Stimulated activated CD4-positive, alpha-beta T cell treated with anti-CD3 and anti-CD28 coated beads, Interleukin-1b, Interleukin-23, amount 100 ng/mL, for 24 hours (primary cell): Measurements from ENCODE around the gene ADGRG7.
"Not testable (repeated sequence)": the region's sequence is repeated elsewhere in the genome, so short reads cannot be mapped to it uniquely, and the experiment has no call there.

Experiments used
- DNase-seq, 4 experiments: peaks; one replicate each; pipeline ENCODE4 v3.0.0-alpha.2; 2020; ENCODE audit warnings: low read depth in 4 of 4, low spot score in 1 of 4

The ADGRG7 gene, protein sequence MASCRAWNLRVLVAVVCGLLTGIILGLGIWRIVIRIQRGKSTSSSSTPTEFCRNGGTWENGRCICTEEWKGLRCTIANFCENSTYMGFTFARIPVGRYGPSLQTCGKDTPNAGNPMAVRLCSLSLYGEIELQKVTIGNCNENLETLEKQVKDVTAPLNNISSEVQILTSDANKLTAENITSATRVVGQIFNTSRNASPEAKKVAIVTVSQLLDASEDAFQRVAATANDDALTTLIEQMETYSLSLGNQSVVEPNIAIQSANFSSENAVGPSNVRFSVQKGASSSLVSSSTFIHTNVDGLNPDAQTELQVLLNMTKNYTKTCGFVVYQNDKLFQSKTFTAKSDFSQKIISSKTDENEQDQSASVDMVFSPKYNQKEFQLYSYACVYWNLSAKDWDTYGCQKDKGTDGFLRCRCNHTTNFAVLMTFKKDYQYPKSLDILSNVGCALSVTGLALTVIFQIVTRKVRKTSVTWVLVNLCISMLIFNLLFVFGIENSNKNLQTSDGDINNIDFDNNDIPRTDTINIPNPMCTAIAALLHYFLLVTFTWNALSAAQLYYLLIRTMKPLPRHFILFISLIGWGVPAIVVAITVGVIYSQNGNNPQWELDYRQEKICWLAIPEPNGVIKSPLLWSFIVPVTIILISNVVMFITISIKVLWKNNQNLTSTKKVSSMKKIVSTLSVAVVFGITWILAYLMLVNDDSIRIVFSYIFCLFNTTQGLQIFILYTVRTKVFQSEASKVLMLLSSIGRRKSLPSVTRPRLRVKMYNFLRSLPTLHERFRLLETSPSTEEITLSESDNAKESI

DNA sequence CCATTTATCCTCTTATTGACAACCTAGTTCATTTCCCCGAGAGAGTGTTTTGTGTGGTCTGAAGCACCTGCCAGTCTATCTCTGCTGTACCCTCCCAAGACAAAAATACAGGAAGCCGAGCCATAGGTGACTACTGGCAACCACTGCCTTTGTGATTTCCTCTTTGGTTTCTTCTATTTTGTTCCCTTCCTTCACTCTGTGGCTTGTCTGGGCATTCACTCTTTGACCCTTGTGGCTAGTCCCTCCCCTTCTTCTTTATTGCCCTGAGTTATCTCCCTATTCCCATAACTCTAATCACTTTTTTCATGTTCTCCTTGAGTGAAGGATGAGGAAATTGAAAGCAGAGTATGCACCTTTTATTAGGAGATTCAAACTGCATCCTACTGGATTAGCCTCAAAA, at the start of gene ADGRG7:
Gene ADGRG7 (plus strand): TSS at position 297 of the 400 bp plus-strand sequence. CDS start 256 bp downstream, outside the sequence.
- no peak for DNase-seq

DNA sequence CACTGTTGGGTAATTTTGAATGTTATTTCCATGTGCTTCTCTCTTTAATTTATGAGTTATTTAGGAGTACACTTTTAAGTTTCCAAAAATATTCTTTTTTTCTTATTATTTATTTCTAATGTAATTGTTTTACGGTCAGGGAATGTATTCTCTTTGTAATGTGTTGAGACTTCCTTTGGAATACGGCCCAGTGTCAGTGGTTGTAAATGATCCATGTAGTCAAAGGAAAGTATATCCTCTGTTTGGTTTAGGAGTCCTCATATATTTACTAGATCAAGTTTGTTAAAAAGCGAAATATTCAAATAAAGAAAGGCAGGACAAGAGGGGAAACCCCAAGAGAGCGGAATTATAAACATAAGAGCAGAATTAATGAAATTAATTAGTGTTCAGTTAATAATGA, 49.0 kb upstream of the ADGRG7 start:
- DNase-seq = no peak

DNA sequence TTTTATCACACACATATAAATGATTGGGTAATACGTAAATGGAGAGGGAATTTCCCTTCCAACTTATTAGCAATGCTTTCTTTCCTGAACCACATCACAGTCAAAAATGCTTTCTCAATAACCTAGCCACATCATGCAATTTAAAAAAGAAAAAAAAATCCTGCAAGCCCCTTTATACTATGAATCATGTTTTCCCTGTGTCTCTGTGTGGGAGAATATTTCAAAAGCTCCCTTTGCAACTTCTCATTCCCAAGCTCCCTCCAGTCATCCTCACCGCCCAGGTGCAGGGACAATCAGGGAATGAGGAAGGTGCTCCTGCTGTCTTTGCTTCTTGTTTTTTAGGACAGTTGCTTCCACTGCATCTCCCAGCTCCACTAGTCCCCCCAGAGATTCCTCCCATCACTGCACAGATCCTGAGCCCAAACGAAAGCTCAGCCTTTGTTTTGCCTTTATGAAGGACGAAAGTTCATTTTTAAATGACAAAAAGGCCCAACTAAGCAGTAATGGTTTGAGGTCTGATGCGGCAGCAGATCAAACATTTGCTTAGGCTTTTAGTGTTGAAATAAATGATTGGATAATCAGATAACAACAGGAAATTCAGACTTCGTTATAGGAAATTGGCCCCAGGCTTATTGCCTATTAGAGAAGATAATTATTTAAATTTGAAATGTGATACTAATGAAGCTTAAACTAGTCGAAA, 47.8 kb upstream of the ADGRG7 start:
- no peak for DNase-seq

DNA sequence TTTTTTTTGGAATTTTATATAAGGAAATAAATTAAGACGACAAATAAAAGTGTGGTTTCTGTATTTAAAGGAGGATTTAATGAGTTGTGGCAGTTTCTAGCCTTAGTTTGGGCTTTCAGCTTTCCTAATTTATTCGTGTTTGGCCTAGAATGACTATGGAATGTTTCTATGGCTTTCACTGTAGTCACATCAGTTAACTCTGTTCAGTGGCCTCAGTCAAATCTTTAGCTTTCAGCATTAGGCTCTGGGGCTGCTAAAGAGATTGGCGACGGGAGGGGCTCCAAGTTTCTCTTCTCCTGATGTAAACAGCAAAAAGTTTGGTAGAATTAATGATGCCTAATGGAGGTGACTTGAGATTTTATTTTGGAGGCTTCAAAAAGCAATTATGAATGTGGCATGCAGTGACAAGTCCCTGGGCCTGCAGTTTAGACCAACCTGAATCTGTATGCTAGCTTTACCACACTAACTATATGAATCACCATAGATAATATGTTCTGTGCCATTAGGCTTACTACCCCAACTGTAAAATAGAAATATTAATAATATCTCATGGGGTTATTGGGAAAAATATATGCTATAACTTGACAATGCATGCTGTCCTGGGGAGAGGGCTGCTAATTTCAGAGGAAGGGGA, 47.1 kb upstream of the ADGRG7 start:
- no peak for DNase-seq

DNA sequence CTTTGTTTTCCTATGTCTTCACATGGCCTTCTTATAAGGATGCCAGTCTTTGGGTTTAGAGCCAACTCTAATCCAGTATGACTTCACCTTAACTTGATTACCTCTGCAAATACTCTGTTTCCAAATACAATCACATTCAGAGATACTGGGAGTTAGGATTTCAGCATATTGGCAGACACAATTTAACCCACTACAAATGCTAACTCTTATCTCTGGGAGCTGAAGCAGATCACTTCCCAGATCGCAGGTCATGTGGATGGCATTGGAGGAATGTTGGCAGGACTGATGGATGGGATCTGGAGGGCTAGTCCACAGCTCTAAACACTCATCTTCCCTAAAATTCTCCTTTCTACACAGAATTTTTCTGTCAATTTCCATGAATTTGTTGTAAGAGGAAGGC, 46.2 kb upstream of the ADGRG7 start:
- DNase-seq = no peak

DNA sequence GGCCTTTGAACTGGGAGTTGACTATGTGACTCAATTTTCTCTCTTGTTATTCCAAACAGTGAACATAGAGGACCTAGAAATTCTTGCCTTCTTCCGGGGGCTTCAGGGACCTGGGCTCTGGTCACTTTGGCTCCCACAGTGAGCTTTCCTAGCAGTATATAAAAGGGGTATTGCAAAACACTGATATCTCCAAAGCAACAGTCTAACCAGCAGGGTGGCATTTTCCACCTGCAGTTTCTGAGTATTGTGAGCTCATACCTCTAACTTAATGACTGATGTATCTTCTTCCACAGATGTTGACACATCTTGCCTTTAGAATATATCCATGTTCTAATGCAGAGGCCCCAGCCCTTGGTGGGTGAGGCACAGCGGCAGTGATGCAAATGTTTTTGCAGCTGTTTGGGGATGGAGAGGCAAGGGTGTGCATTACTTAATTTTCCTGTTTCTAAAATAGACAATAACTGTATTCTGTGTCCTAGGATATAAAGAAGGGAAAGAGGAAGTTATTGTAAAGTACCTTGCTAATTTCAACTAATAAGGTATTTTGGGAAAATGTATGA, 45.7 kb upstream of the ADGRG7 start:
- DNase-seq = no peak

DNA sequence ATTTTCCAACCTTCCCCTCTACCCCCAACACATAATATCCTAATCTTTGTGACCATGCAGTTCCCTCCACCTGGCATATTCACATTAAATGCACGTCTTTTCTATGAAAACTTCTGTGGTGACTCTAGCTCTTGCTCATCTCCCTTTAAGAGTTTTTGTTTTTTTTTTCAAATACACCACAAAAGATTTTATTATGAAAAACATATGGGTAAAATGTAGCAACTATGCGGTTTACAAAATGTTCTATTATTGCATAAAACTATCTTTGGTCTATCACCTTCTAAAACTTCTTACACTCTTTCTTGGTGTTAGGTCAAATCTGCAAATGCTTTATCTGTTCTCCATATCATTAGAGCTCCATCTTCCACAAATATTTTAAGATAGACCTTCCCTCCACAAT, 38.6 kb upstream of the ADGRG7 start:
- DNase-seq = no peak

DNA sequence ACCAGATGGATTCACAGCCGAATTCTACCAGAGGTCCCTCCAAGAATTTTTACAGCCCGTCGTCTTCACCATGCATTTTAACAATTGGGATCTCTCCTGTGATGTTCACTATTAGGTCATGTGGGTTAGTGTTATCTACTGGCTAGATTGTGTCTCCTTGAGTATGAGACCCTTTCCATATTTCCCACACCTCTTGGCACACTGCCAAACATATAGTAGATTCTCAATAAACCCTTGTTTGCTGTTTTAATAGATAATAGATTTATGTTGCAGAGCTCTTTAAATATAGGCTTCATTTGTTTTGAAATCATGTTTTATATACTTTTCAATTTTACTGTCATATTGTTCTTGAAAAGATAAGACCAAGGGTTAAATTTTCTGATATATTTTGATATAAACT, 34.9 kb upstream of the ADGRG7 start:
- no peak for DNase-seq

DNA sequence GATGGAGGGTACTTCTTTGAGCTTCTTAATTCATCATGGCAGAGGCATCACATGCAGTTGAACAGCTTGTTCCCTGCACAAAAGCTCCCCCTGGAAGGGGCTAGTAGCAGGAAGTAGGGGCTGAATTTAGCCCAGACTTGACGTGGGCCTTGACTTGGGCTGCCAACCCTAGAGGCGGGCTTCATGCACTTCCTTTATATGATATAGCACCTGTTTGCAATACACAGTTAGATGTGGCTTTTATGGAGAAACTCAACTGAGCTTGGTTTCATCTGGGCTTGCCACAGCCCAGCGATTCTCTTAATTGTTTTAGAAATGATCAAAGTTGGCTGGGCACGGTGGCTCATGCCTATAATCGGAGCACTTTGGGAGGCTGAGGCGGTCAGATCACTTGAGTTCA, 33.7 kb upstream of the ADGRG7 start:
- DNase-seq = no peak

DNA sequence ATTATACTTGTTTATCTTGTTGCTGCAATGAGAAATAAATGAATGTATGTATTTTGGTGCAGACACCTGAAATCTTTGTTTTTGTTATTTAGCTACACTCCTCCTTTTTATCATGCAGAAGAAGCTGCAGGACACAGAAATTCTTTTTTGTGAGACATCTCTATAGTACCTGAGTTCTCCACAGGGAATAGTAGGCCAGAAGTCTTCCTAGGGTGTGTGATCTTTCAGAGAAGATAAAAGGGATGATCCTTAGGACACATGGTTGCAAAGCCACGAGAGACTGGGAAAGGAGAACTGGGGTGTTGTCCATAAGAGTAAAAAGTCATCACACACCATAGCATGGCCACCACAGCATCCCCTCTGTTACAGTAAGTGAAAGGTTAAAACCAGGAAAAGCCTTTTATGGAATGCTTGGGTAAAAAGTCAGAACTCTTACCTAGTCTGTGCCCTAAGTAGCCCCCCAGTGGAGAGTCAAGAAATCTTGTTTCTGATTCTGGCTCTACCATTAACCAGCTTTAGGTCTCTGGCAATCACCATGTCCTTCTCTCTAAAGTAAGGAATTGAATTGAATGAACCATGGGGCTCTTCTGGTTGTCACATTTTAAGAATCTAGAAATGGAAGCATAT, 31.9 kb upstream of the ADGRG7 start:
- DNase-seq = no peak

DNA sequence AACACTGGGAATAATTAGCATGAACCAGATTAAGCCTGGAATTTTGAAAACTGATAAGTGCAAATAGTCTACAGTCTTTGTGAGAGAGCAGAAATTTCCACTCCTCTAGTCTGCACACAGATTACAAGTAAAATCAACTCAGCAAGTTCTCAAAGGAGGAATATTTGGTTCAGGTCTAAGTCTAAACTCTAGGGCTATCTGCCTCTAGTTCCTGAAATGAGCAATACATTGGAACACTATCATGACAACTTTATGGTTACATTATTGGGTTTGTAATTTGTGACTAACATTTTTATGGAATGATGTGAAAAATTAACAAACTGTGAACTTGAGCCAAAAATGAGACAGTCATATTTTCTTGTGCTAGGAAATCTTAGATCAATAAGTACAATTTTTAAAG, 30.8 kb upstream of the ADGRG7 start:
- DNase-seq = no peak

DNA sequence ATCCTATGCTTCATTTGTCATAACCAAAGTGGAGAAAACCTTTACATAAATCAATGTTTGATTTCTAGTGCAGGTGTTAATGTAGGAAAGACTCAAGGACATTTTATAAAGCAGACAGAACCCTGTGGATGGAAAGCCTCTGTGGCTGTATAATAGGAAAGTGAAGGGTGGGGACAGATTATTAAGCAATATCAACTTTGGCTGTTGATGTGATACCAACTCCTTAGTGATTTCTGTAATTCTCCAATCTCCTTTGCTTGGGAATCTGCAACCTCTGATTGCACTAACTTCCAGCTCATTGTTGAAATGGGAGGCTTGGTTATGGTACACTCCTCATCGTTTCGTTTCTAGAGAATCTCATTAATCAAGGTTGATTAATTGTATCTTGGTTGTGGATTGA, 29.3 kb upstream of the ADGRG7 start:
- no peak for DNase-seq

DNA sequence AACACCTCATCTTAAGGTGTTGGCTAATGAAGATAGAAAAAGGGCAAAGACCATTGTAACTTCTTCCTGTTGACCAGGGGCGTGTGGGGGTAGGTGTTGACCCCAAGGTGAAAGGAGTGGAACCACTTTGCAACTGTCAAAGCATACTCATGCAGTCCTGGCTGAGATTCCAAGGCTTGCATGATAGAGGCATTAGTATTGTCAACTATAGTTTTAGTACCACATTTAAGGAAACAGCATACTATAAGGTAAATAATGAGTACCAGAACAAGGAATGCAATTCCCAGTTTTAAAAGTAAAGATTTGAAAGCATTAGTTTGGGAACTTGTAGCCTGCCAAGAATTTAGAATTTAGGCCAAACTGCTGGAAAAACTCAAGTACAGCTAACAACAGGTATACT, 27.8 kb upstream of the ADGRG7 start:
- DNase-seq = no peak

DNA sequence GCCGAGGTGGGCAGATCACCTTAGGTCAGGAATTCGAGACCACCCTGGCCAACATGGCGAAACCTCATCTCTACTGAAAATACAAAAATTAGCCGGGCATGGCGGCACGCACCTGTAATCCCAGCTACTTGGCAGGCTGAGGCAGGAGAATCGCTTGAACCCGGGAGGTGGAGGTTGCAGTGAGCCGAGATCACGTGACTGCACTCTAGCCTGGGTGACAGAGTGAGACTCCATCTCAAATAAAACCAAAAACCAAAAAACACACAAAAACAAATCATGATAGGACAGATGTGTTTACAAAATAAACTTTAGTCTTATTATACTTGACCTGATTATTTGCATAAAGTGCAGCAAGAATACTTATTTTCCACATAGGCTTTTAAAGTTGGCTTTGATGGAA, 27.2 kb upstream of the ADGRG7 start:
- not testable (repeated sequence) for DNase-seq

DNA sequence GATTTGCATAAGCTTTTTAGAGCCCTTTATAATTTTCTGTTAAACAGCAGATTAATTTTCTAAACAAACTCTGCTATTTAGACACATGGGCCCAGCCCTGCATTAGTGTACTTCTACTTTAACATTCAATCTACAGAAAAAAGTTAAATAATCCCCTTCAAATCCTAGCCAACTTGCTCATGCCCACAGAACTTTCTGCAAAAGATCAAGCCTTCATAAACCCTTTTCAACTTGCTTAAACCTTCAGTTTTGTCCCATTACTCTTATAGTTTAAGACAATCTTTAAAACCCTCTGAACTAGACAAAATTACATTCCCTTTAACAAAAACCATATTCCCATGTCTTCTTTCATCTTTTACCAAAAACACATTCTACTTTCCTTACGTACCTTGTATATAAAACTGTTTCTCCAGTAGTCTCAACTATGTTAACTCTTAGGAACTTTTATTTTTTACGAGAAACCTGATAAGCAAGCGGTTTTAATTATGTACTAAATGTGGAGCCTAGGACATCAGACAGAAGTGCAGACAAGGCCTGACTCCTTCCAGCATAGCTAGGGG, 25.2 kb upstream of the ADGRG7 start:
- DNase-seq = no peak

DNA sequence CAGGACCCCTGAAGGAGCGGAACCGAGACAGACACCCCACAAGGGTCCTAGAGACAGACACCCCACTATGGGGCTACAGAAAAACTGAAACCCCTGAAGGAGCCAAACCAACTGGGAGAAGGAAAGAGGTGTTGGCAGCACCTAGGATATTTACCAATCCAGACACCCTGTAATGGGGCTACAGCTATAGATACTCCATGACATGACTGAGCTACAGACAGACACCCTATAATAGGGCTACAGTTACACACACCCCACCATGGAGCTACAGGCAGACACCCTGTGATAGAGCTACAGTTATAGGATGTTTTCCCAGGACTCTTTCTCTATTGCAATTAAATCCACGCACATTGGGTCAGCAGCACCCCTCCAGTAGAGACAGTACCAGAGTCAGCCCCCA, 22.6 kb upstream of the ADGRG7 start:
- DNase-seq = no peak

DNA sequence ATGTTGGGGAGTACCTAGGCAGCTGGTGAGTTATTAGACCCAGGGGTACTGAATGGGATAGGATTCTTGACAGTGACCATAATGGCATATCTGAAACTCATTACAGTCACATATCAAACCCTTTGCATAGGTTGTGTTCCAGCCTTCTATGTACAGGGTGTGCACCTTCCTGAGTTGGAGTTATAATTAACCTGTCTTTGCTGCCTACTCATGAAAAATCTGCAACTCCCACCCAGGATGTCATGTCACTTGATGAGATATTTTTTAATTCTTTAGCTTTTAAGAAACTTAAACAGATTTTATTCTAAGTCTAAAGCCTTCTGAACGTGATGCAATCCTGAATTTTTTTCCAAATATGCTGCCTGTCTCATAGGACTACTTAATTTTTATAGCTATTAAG, 21.1 kb upstream of the ADGRG7 start:
- no peak for DNase-seq

DNA sequence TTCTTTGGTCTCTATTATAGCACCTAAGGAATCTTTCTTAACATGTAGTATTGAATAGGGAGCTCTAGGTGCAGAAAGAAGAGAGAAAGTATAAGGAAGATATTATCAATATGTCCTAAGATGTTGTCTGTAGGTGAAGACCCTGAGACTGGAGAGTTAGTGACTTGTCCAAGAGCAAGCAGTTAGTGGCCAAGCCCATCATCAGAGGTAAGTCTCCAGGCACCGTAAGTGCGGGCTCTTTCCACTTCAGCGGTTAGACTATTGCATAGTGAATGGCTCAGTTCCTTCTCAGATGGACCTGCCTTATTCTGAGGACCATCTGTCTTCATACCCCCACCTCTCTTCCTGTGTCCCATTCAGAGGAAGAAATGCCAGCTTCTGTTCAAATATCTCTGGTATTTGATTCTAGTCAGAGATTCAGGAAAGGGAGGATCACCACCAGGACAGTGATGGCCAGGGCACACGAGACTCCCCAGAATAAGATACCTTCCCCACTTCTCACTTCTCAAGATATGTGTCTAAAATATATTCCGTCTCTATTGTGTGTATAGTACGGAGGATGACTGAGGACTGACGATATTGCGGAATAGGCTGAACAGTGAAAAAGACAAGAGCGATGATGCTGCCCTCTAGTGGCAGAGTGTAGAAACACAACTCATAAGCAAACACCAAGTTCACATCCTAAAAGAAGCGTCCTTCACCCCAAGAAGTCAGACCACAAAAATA, 19.1 kb upstream of the ADGRG7 start:
- DNase-seq = peak; percentile 24 to 36 (median 30)

DNA sequence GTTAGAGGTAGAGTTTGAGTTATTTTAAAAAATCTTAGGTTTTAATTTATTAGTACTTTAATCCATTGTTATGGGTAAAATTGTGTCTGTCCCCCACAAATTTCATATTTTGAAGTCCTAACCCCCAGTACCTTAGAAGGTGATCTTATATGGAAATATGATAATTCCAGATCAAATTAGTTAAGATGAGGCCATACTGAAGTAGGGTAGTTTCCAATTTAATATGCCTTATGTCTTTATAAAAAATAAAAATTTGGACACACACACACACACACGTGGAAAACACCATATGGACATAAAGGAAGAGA, 18.6 kb upstream of the ADGRG7 start:
- DNase-seq = no peak

DNA sequence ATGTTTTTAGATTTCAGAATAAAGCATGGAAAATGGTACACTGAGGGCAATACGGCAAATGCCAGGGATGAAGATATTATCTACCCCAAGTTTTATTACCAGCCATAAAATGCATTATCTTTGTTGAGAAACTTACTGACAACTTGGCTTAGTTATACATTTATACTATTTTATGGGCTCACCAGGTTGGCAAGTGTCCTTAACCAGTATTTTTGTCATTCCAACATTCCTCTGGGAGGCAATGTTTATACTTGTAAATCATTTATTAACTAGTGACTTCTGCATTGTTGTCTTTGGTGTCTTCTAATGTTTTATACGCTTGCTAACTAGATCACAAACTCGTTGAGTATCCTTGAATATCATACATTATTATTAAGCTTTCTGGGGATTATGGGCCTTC, 18.0 kb upstream of the ADGRG7 start:
- DNase-seq = no peak
